Duodenal mucosa (tissue), 2 donors: ENCODE results near the gene CENPF.

ENCODE experiments used
- H3K27ac ChIP-seq: one replicate; pipeline ENCODE4 v1.7.0; 2013; ENCODE audit warnings: low read depth, low read length
- H3K27me3 ChIP-seq, 2 donors: one replicate each; pipeline ENCODE4 v1.7.0; 2013; ENCODE audit warnings: low read length in 2 of 2, control low read depth in 1 of 2; ENCODE audit not compliant: insufficient read depth in 2 of 2, control insufficient read depth in 1 of 2
- H3K36me3 ChIP-seq, 2 donors: one replicate each; pipeline ENCODE4 v1.7.0; 2013; ENCODE audit warnings: low read length in 2 of 2, control low read depth in 1 of 2; ENCODE audit not compliant: insufficient read depth in 2 of 2, control insufficient read depth in 1 of 2
- H3K4me1 ChIP-seq, 2 donors: one replicate each; pipeline ENCODE4 v1.7.0; 2013; ENCODE audit warnings: low read length in 2 of 2, control low read depth in 1 of 2; ENCODE audit not compliant: insufficient read depth in 2 of 2, control insufficient read depth in 1 of 2
- H3K4me3 ChIP-seq, 2 donors: one replicate each; pipeline ENCODE4 v1.7.0; 2013; ENCODE audit warnings: low read length in 2 of 2, low read depth in 1 of 2
- H3K9ac ChIP-seq, 2 donors: one replicate each; pipeline ENCODE4 v1.7.0; 2013; ENCODE audit warnings: low read length in 2 of 2, low read depth in 1 of 2
- H3K9me3 ChIP-seq, 2 donors: one replicate each; pipeline ENCODE4 v1.7.0; 2013; ENCODE audit warnings: low read length in 2 of 2, control low read depth in 1 of 2; ENCODE audit not compliant: control insufficient read depth in 1 of 2

Gene CENPF

GRCh38 chr1:214698559-214698958, 95.6 kb downstream of the CENPF start:
- Histone ChIP-seq H3K27me3 (no peaks in the 10 kb centered on the region), H3K9me3 (no peaks in the 10 kb centered on the region), H3K36me3 (no peaks in the 10 kb centered on the region), H3K4me3 (no peak overlapping the region), H3K27ac (no peak overlapping the region), H3K9ac (no peak overlapping the region), H3K4me1 (no peaks in the 10 kb centered on the region)

GRCh38 chr1:214700437-214700836, 97.4 kb downstream of the CENPF start:
- no peaks in the 10 kb centered on the region for H3K4me1 ChIP-seq
- H3K4me3 ChIP-seq = no peak overlapping the region
- no peak overlapping the region for H3K27ac ChIP-seq
- no peak overlapping the region for H3K9ac ChIP-seq
- H3K36me3 ChIP-seq = no peaks in the 10 kb centered on the region
- peaks cover 0 to 3% of the 10 kb centered on the region in 2 donors for H3K9me3 ChIP-seq
- no peaks in the 10 kb centered on the region for H3K27me3 ChIP-seq

- no peak overlapping the region for H3K4me3 ChIP-seq
Observed at GRCh38 chr1:214702556-214702955, 99.6 kb downstream of the CENPF start.

GRCh38 chr1:214707306-214708087, 104.5 kb downstream of the CENPF start:
- no peaks in the 10 kb centered on the region for H3K36me3 ChIP-seq
- H3K4me3 ChIP-seq = no peak overlapping the region
- H3K9ac ChIP-seq = no peak overlapping the region
- H3K4me1 ChIP-seq = no peaks in the 10 kb centered on the region
- H3K27me3 ChIP-seq = no peaks in the 10 kb centered on the region
- H3K9me3 ChIP-seq = peaks cover 0 to 3% of the 10 kb centered on the region in 2 donors
- H3K27ac ChIP-seq = no peak overlapping the region

More at GRCh38 chr1:214702556-214702955, 99.6 kb downstream of the CENPF start:
- Histone ChIP-seq H3K4me1 (no peaks in the 10 kb centered on the region), H3K9ac (no peak overlapping the region), H3K9me3 (peaks cover 0 to 3% of the 10 kb centered on the region in 2 donors), H3K36me3 (no peaks in the 10 kb centered on the region), H3K27me3 (no peaks in the 10 kb centered on the region), H3K27ac (no peak overlapping the region)

GRCh38 chr1:214708321-214708955, 105.4 kb downstream of the CENPF start:
- H3K27me3 ChIP-seq = no peaks in the 10 kb centered on the region
- H3K4me3 ChIP-seq = no peak overlapping the region
- no peaks in the 10 kb centered on the region for H3K36me3 ChIP-seq
- H3K9me3 ChIP-seq = peaks cover 0 to 3% of the 10 kb centered on the region in 2 donors
- H3K27ac ChIP-seq = no peak overlapping the region
- no peaks in the 10 kb centered on the region for H3K4me1 ChIP-seq
- no peak overlapping the region for H3K9ac ChIP-seq

- peaks cover 0 to 2% of the 10 kb centered on the region in 2 donors for H3K9me3 ChIP-seq
- no peaks in the 10 kb centered on the region for H3K4me1 ChIP-seq
- no peak overlapping the region for H3K9ac ChIP-seq
- no peaks in the 10 kb centered on the region for H3K36me3 ChIP-seq
- no peak overlapping the region for H3K4me3 ChIP-seq
- H3K27ac ChIP-seq = no peak overlapping the region
- H3K27me3 ChIP-seq = no peaks in the 10 kb centered on the region
Observed at GRCh38 chr1:214709241-214709640, 106.2 kb downstream of the CENPF start.

GRCh38 chr1:214712737-214713136, 109.7 kb downstream of the CENPF start:
- Histone ChIP-seq H3K4me1 (no peaks in the 10 kb centered on the region), H3K9ac (no peak overlapping the region), H3K27me3 (no peaks in the 10 kb centered on the region)

More at GRCh38 chr1:214712737-214713136, 109.7 kb downstream of the CENPF start:
- H3K9me3 ChIP-seq = no peaks in the 10 kb centered on the region
- no peak overlapping the region for H3K27ac ChIP-seq
- no peaks in the 10 kb centered on the region for H3K36me3 ChIP-seq
- H3K4me3 ChIP-seq = no peak overlapping the region
